HCT116 (cell line): ENCODE data around the gene PLA2G2D. TPM values are rescaled to one million over a fixed set of nuclear protein-coding genes. Genes with fewer than 3 reads are reported as not detected.

Source experiments
- ATAC-seq: fragments of 200-7000 bp; cut with Tn5 transposase; 2 replicates; pipeline ENCODE4 v1.9.1; 2020; ENCODE audit warnings: mild to moderate bottlenecking, moderate library complexity
- BruUV-seq: library from RNA; stranded (reverse); fragments of 400-500 nt; replicated peaks from 2 replicates; lab custom pipeline; 2021; lab: Mats Ljungman, UMichigan
- CTCF ChIA-PET: fragments of 300-600 bp; sonication (Branson Sonifier 250); formaldehyde crosslinking; loops from one replicate; lab custom pipeline; 2021; ENCODE audit warnings: antibody characterized with exemption; lab: Charles Lee
- POLR2A ChIA-PET: fragments of 300-600, 350-600 bp; sonication (Branson Sonifier 250); formaldehyde crosslinking; loops from one replicate; lab custom pipeline; 2021; ENCODE audit warnings: antibody characterized with exemption; lab: Charles Lee
- RAD21 ChIA-PET, 2 experiments: fragments of 300-600 bp; sonication (Branson Sonifier 250); formaldehyde crosslinking; loops; one replicate each; lab custom pipeline; 2023; ENCODE audit warnings: low total read pairs in 2 of 2; ENCODE audit not compliant: uncharacterized antibody in 2 of 2, unreplicated experiment in 2 of 2, low non-redundant PET in 1 of 2; lab: Charles Lee
- DNase-seq: peaks from one replicate; pipeline ENCODE4 v3.0.0-alpha.2; 2010; ENCODE audit warnings: low read depth, low spot score
- H2AFZ ChIP-seq: fragments of 200-600 bp; shearing (Covaris generic), sonication (generic); 2 replicates; pipeline ENCODE4 v1.6.1; 2017; ENCODE audit warnings: low read depth, mixed run types, mixed read lengths, antibody characterized with exemption, low read length; ENCODE audit not compliant: poor library complexity, severe bottlenecking
- H3K27ac ChIP-seq: 2 replicates; pipeline ENCODE4 v1.5.1; 2012; ENCODE audit warnings: low read depth, low read length
- H3K27me3 ChIP-seq: fragments of 200-600 bp; sonication (generic); 2 replicates; pipeline ENCODE4 v1.6.1; 2016; ENCODE audit warnings: mixed run types, low read length, mixed read lengths; ENCODE audit not compliant: insufficient read depth
- H3K36me3 ChIP-seq, 2 experiments: fragments of 200-500 bp in 1 of 2; fragments of 200-600 bp in 1 of 2; sonication (Bioruptor generic) in 1 of 2; sonication (generic) in 1 of 2; 2 replicates each; pipeline versions ENCODE4 v1.5.1 to v1.6.1; 2014 to 2016; ENCODE audit warnings: low read length in 2 of 2, inconsistent platforms in 1 of 2, mixed read lengths in 1 of 2, mixed run types in 1 of 2; ENCODE audit not compliant: insufficient read depth in 2 of 2, control insufficient read depth in 1 of 2
- H3K4me1 ChIP-seq, 2 experiments: fragments of 200-600 bp in 1 of 2; sonication (generic) in 1 of 2; 2 replicates each; pipeline versions ENCODE4 v1.5.1 to v1.6.1; 2012 to 2017; ENCODE audit warnings: low read length in 2 of 2, inconsistent platforms in 1 of 2, mild to moderate bottlenecking in 1 of 2, mixed read lengths in 1 of 2, mixed run types in 1 of 2, moderate library complexity in 1 of 2; ENCODE audit not compliant: insufficient read depth in 2 of 2, control insufficient read depth in 1 of 2
- H3K4me2 ChIP-seq: fragments of 200-600 bp; sonication (generic); 2 replicates; pipeline ENCODE4 v1.6.1; 2017; ENCODE audit warnings: mixed run types, low read length, mixed read lengths
- H3K4me3 ChIP-seq, 2 experiments: fragments of 200-600 bp in 1 of 2; sonication (generic) in 1 of 2; replicated peaks in 1 of 2; 2 replicates each; pipeline ENCODE4 v1.5.1; 2011 to 2016; ENCODE audit warnings: low read length in 2 of 2, control low read depth in 1 of 2, low read depth in 1 of 2, mild to moderate bottlenecking in 1 of 2, mixed read lengths in 1 of 2, mixed run types in 1 of 2
- H3K79me2 ChIP-seq: fragments of 200-600 bp; sonication (generic); 2 replicates; pipeline ENCODE4 v1.6.1; 2017; ENCODE audit warnings: mild to moderate bottlenecking, mixed run types, low read length, moderate library complexity, mixed read lengths; ENCODE audit not compliant: insufficient read depth
- H3K9ac ChIP-seq: fragments of 200-600 bp; sonication (generic); 2 replicates; pipeline ENCODE4 v1.6.1; 2016; ENCODE audit warnings: low read length, mixed read lengths
- H3K9me2 ChIP-seq: fragments of 200-600 bp; sonication (generic), shearing (Covaris generic); 2 replicates; pipeline ENCODE4 v1.6.1; 2017; ENCODE audit warnings: mixed run types, mild to moderate bottlenecking, moderate library complexity; ENCODE audit not compliant: insufficient read depth
- H3K9me3 ChIP-seq, 2 experiments: fragments of 200-500 bp in 1 of 2; fragments of 200-600 bp in 1 of 2; sonication (Bioruptor generic) in 1 of 2; sonication (generic) in 1 of 2; 2 replicates each; pipeline ENCODE4 v1.6.1; 2014 to 2017; ENCODE audit warnings: low read length in 2 of 2, mixed read lengths in 2 of 2, inconsistent platforms in 1 of 2, low read depth in 1 of 2, mild to moderate bottlenecking in 1 of 2, mixed run types in 1 of 2, moderate library complexity in 1 of 2; ENCODE audit not compliant: control insufficient read depth in 1 of 2, insufficient read depth in 1 of 2
- H4K20me1 ChIP-seq: fragments of 200-600 bp; sonication (generic), shearing (Covaris generic); 2 replicates; pipeline ENCODE4 v1.6.1; 2017; ENCODE audit warnings: mixed run types, mild to moderate bottlenecking, moderate library complexity; ENCODE audit not compliant: insufficient read depth
- ATF3 ChIP-seq: IDR thresholded peaks from 2 replicates; pipeline ENCODE4 v1.6.1; 2012
- CBX3 ChIP-seq: IDR thresholded peaks from 2 replicates; pipeline ENCODE4 v1.6.1; 2012; ENCODE audit warnings: low read depth
- CEBPB ChIP-seq: IDR thresholded peaks from 2 replicates; pipeline ENCODE4 v1.6.1; 2012; ENCODE audit warnings: low read depth
- EGR1 ChIP-seq: IDR thresholded peaks from 2 replicates; pipeline ENCODE4 v1.6.1; 2012; ENCODE audit warnings: low read depth
- ELF1 ChIP-seq: IDR thresholded peaks from 2 replicates; pipeline ENCODE4 v1.6.1; 2012; ENCODE audit warnings: low read depth, borderline replicate concordance
- EZH2 ChIP-seq: fragments of 200-600 bp; sonication (generic); IDR thresholded peaks from 2 replicates; pipeline ENCODE4 v1.6.1; 2017; ENCODE audit warnings: antibody characterized with exemption, mixed run types
- EZH2phosphoT487 ChIP-seq: fragments of 200-600 bp; IDR thresholded peaks from 2 replicates; pipeline ENCODE4 v1.6.1; 2018; ENCODE audit warnings: antibody characterized with exemption, borderline replicate concordance
- FOSL1 ChIP-seq: IDR thresholded peaks from 2 replicates; pipeline ENCODE4 v1.6.1; 2012; ENCODE audit warnings: low read depth
- JUND ChIP-seq: IDR thresholded peaks from 2 replicates; pipeline ENCODE4 v1.6.1; 2012
- POLR2A ChIP-seq: IDR thresholded peaks from 2 replicates; pipeline ENCODE4 v1.7.0; 2011; ENCODE audit warnings: borderline replicate concordance; ENCODE audit not compliant: insufficient read depth, insufficient read length; ENCODE audit errors: extremely low read depth
- POLR2AphosphoS5 ChIP-seq: IDR thresholded peaks from 2 replicates; pipeline ENCODE4 v1.6.1; 2011; ENCODE audit warnings: mild to moderate bottlenecking, low read depth, low read length, moderate library complexity
- RAD21 ChIP-seq: IDR thresholded peaks from 2 replicates; pipeline ENCODE4 v1.6.1; 2012; ENCODE audit warnings: low read depth, mild to moderate bottlenecking
- SIN3A ChIP-seq: IDR thresholded peaks from 2 replicates; pipeline ENCODE4 v1.6.1; 2012; ENCODE audit warnings: low read depth
- SP1 ChIP-seq: IDR thresholded peaks from 2 replicates; pipeline ENCODE4 v1.6.1; 2012; ENCODE audit warnings: low read depth
- SRF ChIP-seq: IDR thresholded peaks from 2 replicates; pipeline ENCODE4 v1.6.1; 2012; ENCODE audit warnings: low read depth
- ZBTB33 ChIP-seq: IDR thresholded peaks from 2 replicates; pipeline ENCODE4 v1.6.1; 2011; ENCODE audit warnings: mild to moderate bottlenecking, low read length, moderate library complexity; ENCODE audit not compliant: insufficient replicate concordance; ENCODE audit errors: extremely low read depth
- ZFX ChIP-seq: fragments of 450-650 bp; IDR thresholded peaks from 2 replicates; pipeline ENCODE4 v1.6.1; 2017
- intact Hi-C: fragments of 100-400 bp; cut with micrococcal nuclease; formaldehyde crosslinking; loops from 2 replicates; pipeline ENCODE4 v1.10.0; 2022
- total RNA-seq: library from RNA; stranded (reverse); gene quantifications from one replicate; pipeline ENCODE4 v1.2.1, GENCODE V29; 2021; ENCODE audit not compliant: unreplicated experiment
- TF ChIP-seq, protein P1 (sequence below): IDR thresholded peaks from 2 replicates; pipeline ENCODE4 v1.6.1; 2012; ENCODE audit warnings: low read depth

Gene PLA2G2D
- total RNA-seq, 1 experiment from 2014 or later, result not detected

DNA sequence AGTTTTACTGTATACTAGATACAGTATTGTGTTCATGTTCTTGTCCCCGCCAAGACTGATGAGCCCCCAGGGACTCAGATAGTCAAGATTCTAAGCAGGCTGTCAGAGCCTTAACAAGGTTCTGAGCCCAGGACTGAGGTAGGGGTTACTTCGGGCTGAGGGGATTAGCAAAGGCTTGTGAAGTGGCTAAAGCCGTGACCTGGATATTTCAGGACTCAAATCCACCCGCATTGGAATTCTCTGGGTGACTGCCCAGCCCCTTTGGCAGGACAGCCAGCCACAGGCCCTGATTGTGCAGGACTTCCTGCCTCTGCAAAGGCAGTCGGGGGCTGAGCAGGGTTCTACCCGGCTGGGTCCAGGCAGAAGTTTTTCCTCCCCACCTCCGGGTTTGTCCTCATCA is 49.5 kb downstream of the PLA2G2D start, which contains the start of gene PLA2G5 (continued):
- TF ChIP-seq ATF3, result no peak

GRCh38 chr1:20068722-20069121 is 50.6 kb downstream of the PLA2G2D start:
- Histone ChIP-seq H4K20me1 (no peaks in the 10 kb centered on the region), H2AFZ (no peak overlapping the region), H3K4me3 (no peak overlapping the region), H3K4me2 (no peak overlapping the region), H3K27ac (no peak overlapping the region), H3K27me3 (no peaks in the 10 kb centered on the region), H3K79me2 (no peaks in the 10 kb centered on the region), H3K9me2 (no peaks in the 10 kb centered on the region), H3K4me1 (peaks cover 0 to 5% of the 10 kb centered on the region in 2 experiments; a peak in 2 of 4 replicates), H3K36me3 (no peaks in the 10 kb centered on the region), H3K9ac (no peak overlapping the region), H3K9me3 (no peaks in the 10 kb centered on the region)
- RAD21 ChIA-PET, result no interaction called here
- no TSS peak for BruUV-seq
- POLR2A ChIA-PET, result no interaction called here
- ATAC-seq (no peak), DNase-seq (no peak)
- CTCF ChIA-PET, result no interaction called here
- TF ChIP-seq CEBPB, result no peak
- no peak for TF ChIP-seq RAD21
- TF ChIP-seq SIN3A, result no peak
- no peak for TF ChIP-seq SRF
- TF ChIP-seq POLR2A, result no peak
- no peak for TF ChIP-seq SP1
- TF ChIP-seq ELF1, result no peak
- no peak for TF ChIP-seq ATF3
- no peak for TF ChIP-seq JUND
- TF ChIP-seq EZH2, result no peak
- TF ChIP-seq POLR2AphosphoS5, result no peak
- TF ChIP-seq, protein P1, sequence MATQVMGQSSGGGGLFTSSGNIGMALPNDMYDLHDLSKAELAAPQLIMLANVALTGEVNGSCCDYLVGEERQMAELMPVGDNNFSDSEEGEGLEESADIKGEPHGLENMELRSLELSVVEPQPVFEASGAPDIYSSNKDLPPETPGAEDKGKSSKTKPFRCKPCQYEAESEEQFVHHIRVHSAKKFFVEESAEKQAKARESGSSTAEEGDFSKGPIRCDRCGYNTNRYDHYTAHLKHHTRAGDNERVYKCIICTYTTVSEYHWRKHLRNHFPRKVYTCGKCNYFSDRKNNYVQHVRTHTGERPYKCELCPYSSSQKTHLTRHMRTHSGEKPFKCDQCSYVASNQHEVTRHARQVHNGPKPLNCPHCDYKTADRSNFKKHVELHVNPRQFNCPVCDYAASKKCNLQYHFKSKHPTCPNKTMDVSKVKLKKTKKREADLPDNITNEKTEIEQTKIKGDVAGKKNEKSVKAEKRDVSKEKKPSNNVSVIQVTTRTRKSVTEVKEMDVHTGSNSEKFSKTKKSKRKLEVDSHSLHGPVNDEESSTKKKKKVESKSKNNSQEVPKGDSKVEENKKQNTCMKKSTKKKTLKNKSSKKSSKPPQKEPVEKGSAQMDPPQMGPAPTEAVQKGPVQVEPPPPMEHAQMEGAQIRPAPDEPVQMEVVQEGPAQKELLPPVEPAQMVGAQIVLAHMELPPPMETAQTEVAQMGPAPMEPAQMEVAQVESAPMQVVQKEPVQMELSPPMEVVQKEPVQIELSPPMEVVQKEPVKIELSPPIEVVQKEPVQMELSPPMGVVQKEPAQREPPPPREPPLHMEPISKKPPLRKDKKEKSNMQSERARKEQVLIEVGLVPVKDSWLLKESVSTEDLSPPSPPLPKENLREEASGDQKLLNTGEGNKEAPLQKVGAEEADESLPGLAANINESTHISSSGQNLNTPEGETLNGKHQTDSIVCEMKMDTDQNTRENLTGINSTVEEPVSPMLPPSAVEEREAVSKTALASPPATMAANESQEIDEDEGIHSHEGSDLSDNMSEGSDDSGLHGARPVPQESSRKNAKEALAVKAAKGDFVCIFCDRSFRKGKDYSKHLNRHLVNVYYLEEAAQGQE, result no peak
- TF ChIP-seq EGR1, result no peak
- TF ChIP-seq FOSL1, result no peak
- TF ChIP-seq EZH2phosphoT487, result no peak
- TF ChIP-seq ZFX, result no peak
- TF ChIP-seq CBX3, result no peak
- no peak for TF ChIP-seq ZBTB33
- intact Hi-C loops, result no loop called here
